Measurements from ENCODE around the gene TSPAN3.

TSPAN3 gene

GRCh38 chr15:77023576-77024272, 47.2 kb downstream of the TSPAN3 start:
- no peak for DNase-seq (ENCODE audit: low read depth)
- no peak for TF ChIP-seq CTCF (conservative IDR thresholded peaks at IDR 0.05; ENCODE audit: low read depth, low read length)
- H3K4me3 ChIP-seq (ENCODE audit: low read depth, low read length) = no peak overlapping the region

DNA sequence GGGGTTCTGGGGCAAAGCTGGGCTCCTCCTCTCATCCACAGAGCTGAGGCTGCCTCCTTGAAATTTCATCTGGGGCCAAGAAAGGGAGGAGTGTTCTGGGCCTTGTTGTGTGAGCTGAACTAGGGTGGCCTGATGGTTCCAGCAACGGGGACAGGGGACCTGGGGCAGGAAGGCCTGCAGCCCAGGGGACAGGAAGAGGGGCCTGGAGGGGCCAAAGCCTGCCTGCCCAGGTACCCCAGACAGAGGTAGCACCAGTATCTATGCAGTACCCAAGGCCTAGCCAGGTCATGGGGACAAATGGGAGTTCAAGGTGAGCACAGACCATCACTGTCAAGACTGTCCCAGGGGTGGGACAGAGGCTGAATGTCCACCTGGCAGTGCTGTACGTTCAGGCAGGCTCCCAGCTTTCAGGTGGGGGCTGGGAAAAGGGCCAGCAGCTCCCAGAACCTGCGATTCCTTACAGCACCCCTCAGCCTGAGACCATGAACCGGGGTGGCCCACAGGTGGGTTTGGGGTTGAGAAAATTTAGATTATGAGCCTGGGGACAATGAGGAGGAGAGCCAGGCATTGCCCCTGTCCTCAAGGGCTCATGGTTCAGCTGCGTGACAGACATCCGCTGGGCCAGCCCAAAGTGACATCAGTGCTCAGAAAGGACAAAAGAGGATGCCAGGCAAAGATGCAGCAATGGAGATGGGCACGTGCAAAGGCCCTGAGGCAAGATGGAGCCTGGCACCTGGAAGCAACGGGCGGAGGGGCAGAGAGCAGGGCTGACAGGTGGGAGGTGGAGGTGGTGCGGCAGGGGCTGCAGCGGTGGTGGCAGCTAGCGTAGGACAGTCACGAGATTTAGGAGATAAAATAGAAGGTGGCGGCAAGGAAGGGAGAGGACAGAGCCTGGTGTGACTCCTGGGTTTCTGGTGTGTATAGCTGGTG, 48.0 kb downstream of the TSPAN3 start:
- no peak overlapping the region for H3K4me3 ChIP-seq (ENCODE audit: low read depth, low read length)
- no peak for TF ChIP-seq CTCF (conservative IDR thresholded peaks at IDR 0.05; ENCODE audit: low read depth, low read length)
- no peak for DNase-seq (ENCODE audit: low read depth)

GRCh38 chr15:77021803-77022381, 49.0 kb downstream of the TSPAN3 start:
- H3K4me3 ChIP-seq (ENCODE audit: low read depth, low read length) = no peak overlapping the region
- DNase-seq (ENCODE audit: low read depth) = peak; percentile 62
- no peak for TF ChIP-seq CTCF (conservative IDR thresholded peaks at IDR 0.05; ENCODE audit: low read depth, low read length)

- TF ChIP-seq CTCF (conservative IDR thresholded peaks at IDR 0.05; ENCODE audit: low read depth, low read length) = no peak
- no peak overlapping the region for H3K4me3 ChIP-seq (ENCODE audit: low read depth, low read length)
- DNase-seq (ENCODE audit: low read depth) = no peak
Observed at GRCh38 chr15:77021088-77021481, 49.8 kb downstream of the TSPAN3 start.

DNA sequence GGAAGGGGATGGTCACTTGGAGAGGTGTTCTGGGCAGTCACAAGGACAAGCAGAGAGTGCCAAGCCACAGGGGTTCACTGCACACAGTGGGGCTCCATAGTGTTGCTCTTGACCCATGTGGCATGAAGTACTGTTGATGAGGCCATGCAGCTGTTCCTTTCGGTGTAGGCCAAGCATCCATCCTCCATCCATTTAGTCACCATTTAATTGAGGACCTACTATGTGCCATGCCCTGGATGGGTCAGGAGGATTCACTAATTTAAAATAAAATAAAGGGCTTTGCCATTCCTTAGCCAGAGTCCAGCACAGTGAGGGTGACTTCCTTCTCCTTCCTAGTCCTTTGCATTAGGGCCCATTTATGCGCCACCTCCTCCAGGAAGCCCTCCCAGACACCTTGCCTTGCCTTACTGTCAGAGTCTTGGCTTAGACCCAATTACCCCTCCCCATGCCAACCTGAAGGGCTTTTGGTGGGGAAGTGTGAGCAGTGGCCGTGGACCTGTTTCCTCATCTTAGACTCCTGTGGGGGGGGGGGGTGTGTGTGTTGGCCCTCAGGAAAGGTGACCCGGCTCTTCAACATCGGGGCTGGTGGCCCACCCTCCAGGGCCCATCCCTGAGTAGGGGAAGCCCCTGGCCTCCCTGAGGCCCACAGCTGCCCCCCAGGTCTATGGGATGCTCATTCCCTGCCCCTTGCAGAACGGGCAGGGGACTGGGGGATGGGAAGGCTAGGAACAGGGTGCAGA, 50.4 kb downstream of the TSPAN3 start:
- H3K4me3 ChIP-seq (ENCODE audit: low read depth, low read length) = no peak overlapping the region
- no peak for TF ChIP-seq CTCF (conservative IDR thresholded peaks at IDR 0.05; ENCODE audit: low read depth, low read length)
- no peak for DNase-seq (ENCODE audit: low read depth)

GRCh38 chr15:77019521-77020331, 51.2 kb downstream of the TSPAN3 start:
- no peak for TF ChIP-seq CTCF (conservative IDR thresholded peaks at IDR 0.05; ENCODE audit: low read depth, low read length)
- peak; percentile 58 for DNase-seq (ENCODE audit: low read depth)

More at GRCh38 chr15:77019521-77020331, 51.2 kb downstream of the TSPAN3 start:
- no peak overlapping the region for H3K4me3 ChIP-seq (ENCODE audit: low read depth, low read length)

All from choroid plexus epithelial cell (primary cell).